GM12874 (cell line): ENCODE data around the gene SLC6A1.

Source experiments
- CTCF ChIP-seq: IDR thresholded peaks from 2 replicates; pipeline ENCODE4 v1.5.1; 2011; ENCODE audit warnings: low read depth, mild to moderate bottlenecking, control low read depth, low read length, moderate library complexity; ENCODE audit not compliant: insufficient read depth

Gene SLC6A1

GRCh38 chr3:11045536-11045935, 53.0 kb downstream of the SLC6A1 start:
- TF ChIP-seq CTCF = no peak

GRCh38 chr3:11047500-11047899, 55.0 kb downstream of the SLC6A1 start:
- no peak for TF ChIP-seq CTCF

GRCh38 chr3:11050666-11051323, 58.2 kb downstream of the SLC6A1 start:
- no peak for TF ChIP-seq CTCF

GRCh38 chr3:11053926-11054503, 61.5 kb downstream of the SLC6A1 start:
- no peak for TF ChIP-seq CTCF

- no peak for TF ChIP-seq CTCF
Observed at GRCh38 chr3:11054739-11055438, 62.3 kb downstream of the SLC6A1 start.

- no peak for TF ChIP-seq CTCF
Observed at GRCh38 chr3:11055496-11055895, 62.9 kb downstream of the SLC6A1 start.

- no peak for TF ChIP-seq CTCF
Observed at GRCh38 chr3:11056531-11057050, 64.0 kb downstream of the SLC6A1 start.
